ENCODE results near the gene CLEC16A. TPM values are rescaled to one million over a fixed set of nuclear protein-coding genes. Genes with fewer than 3 reads are reported as not detected.

CLEC16A gene
- total RNA-seq, 1 donor from 2014 or later: 33.4 TPM

DNA sequence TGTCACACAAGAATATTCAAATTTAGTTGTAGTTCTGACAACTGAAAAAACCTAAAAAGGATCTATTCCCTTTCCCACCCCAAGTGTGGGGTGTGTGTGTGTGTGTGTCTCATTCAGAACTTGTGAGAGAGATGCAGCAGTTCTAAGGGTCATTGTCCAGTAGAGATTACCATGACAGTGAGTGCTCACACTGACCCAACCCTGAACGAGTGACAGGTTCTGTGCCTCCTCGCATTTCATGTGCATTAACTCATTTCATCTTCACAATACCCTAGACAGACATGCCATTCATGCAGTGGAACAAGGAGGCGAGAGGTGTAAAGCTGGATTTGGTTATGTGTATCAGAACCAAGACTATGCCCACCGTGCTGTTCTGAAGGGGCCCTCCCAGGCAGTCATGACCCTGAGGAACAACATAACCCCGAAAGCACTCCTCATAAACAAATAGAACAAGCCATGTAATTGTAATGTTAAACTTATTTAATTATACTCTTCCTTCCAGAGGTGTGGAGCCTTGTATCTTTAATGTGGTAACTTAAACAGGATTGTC lies 102.1 kb downstream of the CLEC16A start:
- no peak for DNase-seq (ENCODE audit: extremely low spot score, unreplicated experiment)
- Mint-ChIP-seq H3K27ac (no peak overlapping the region), H3K36me3 (peaks cover 20% of the 10 kb centered on the region), H3K27me3 (no peaks in the 10 kb centered on the region), H3K4me3 (no peak overlapping the region), H3K9me3 (no peaks in the 10 kb centered on the region), H3K4me1 (ENCODE audit: unreplicated experiment) (peaks cover 32% of the 10 kb centered on the region)
- TF ChIP-seq CTCF (conservative IDR thresholded peaks at IDR 0.05): no peak

DNA sequence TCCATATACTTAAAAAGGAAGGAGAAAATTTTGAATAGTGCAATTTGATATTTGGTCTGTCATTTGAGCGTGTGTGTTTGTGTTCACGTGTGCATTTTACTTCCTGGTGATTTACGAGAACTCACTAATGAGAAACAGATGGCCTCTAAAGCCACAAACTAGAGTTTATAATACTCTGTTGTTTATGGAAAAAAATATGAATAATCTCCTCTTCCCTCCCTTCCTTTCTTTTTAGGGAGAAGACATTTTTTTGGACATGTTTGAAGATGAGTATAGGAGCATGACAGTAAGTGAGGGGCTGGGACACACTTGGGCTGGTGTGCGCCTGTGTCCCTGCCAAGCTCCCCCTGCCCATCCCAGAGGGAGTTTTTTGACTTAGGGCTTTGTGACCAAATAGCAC lies 102.7 kb downstream of the CLEC16A start:
- Mint-ChIP-seq H3K4me1 (ENCODE audit: unreplicated experiment) (peaks cover 35% of the 10 kb centered on the region), H3K9me3 (no peaks in the 10 kb centered on the region), H3K27me3 (no peaks in the 10 kb centered on the region), H3K4me3 (peak overlapping the region; percentile 16), H3K27ac (peak overlapping the region; percentile 62), H3K36me3 (peaks cover 23% of the 10 kb centered on the region)
- no peak for TF ChIP-seq CTCF (conservative IDR thresholded peaks at IDR 0.05)
- no peak for DNase-seq (ENCODE audit: extremely low spot score, unreplicated experiment)

DNA sequence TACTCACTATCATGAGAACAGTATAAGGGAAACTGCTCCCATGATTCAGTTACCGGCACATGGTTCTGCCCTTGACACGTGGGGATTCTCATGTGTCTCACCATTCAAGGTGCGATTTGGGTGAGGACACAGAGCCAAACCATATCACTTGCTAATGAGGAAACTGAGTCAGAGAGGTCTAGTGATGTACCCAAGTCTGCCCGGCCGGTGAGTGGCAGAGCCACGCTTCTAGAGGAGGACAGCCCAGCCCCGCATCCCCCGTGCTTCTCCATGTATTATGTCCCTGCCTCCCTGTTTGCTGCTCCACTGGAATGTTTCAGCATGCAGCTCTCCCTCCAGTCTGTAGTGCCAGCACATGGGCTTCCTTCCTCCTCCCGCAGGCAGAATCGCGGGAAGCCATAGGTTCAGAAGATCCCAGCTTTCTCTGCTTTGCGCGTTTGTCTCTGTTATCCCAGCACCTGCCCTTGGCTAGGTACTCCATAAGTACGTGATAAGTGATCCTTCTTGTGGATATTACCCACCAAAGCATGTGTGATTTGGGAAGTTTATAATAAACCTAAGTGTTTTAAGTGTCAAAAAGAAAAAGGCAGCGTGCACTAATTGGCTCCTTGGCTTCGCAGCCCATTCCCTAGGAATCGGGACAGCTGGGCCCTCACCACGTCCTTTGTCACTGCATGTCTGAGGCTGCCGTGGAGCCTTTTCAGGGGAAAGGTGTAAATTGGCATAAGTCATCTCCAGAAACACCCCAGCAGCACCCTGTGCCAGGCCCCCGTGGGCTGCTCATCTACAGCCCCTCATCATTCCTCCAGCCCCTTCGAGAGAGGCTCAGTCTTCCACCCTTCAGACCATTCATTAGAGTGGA lies 103.8 kb downstream of the CLEC16A start:
- H3K4me3 Mint-ChIP-seq: no peak overlapping the region
- H3K27ac Mint-ChIP-seq: peak overlapping the region; percentile 62
- H3K4me1 Mint-ChIP-seq (ENCODE audit: unreplicated experiment): peaks cover 37% of the 10 kb centered on the region
- H3K9me3 Mint-ChIP-seq: no peaks in the 10 kb centered on the region
- peaks cover 30% of the 10 kb centered on the region for H3K36me3 Mint-ChIP-seq
- no peak for TF ChIP-seq CTCF (conservative IDR thresholded peaks at IDR 0.05)
- DNase-seq (ENCODE audit: extremely low spot score, unreplicated experiment): no peak
- H3K27me3 Mint-ChIP-seq: no peaks in the 10 kb centered on the region

- H3K4me1 Mint-ChIP-seq (ENCODE audit: unreplicated experiment): peaks cover 37% of the 10 kb centered on the region
- H3K27ac Mint-ChIP-seq: peak overlapping the region; percentile 75
- no peaks in the 10 kb centered on the region for H3K9me3 Mint-ChIP-seq
- H3K4me3 Mint-ChIP-seq: no peak overlapping the region
- TF ChIP-seq CTCF (conservative IDR thresholded peaks at IDR 0.05): no peak
- H3K36me3 Mint-ChIP-seq: peaks cover 26% of the 10 kb centered on the region
- no peaks in the 10 kb centered on the region for H3K27me3 Mint-ChIP-seq
- DNase-seq (ENCODE audit: extremely low spot score, unreplicated experiment): no peak
Measured at GRCh38 chr16:11049396-11050059, 105.2 kb downstream of the CLEC16A start.

- peaks cover 41% of the 10 kb centered on the region for H3K4me1 Mint-ChIP-seq (ENCODE audit: unreplicated experiment)
- TF ChIP-seq CTCF (conservative IDR thresholded peaks at IDR 0.05): no peak
- no peaks in the 10 kb centered on the region for H3K9me3 Mint-ChIP-seq
- H3K36me3 Mint-ChIP-seq: peaks cover 33% of the 10 kb centered on the region
- H3K27ac Mint-ChIP-seq: no peak overlapping the region
- H3K27me3 Mint-ChIP-seq: no peaks in the 10 kb centered on the region
- DNase-seq (ENCODE audit: extremely low spot score, unreplicated experiment): no peak
- H3K4me3 Mint-ChIP-seq: no peak overlapping the region
Measured at GRCh38 chr16:11050536-11050935, 106.2 kb downstream of the CLEC16A start.

Data from type B pancreatic cell (in vitro differentiated cells).